Dendritic cell treated with granulocyte-macrophage colony-stimulating factor and Interleukin-4, amounts not matched to agents 40 ng/mL and 50 ng/mL, for 4 days (primary cell): ENCODE results near the gene FBH1.
"Not testable (repeated sequence)": the region's sequence is repeated elsewhere in the genome, so short reads cannot be mapped to it uniquely, and the experiment has no call there.

Experiments
- H3K27ac Mint-ChIP-seq: one replicate; pipeline ENCODE4 v1.8.0; 2022; ENCODE audit warnings: mild to moderate bottlenecking, mixed read lengths
- H3K27me3 Mint-ChIP-seq: one replicate; pipeline ENCODE4 v1.8.0; 2022; ENCODE audit warnings: mild to moderate bottlenecking, mixed read lengths
- H3K36me3 Mint-ChIP-seq: one replicate; pipeline ENCODE4 v1.8.0; 2022; ENCODE audit warnings: low read depth, mixed read lengths
- H3K4me1 Mint-ChIP-seq: one replicate; pipeline ENCODE4 v1.8.0; 2022; ENCODE audit warnings: low read depth, mixed read lengths
- H3K4me3 Mint-ChIP-seq: one replicate; pipeline ENCODE4 v1.8.0; 2022; ENCODE audit warnings: mild to moderate bottlenecking, moderate library complexity, mixed read lengths
- H3K9me3 Mint-ChIP-seq: one replicate; pipeline ENCODE4 v1.8.0; 2022; ENCODE audit warnings: mixed read lengths
- intact Hi-C: fragments of 100-400 bp; cut with micrococcal nuclease; formaldehyde crosslinking; loops from one replicate; pipeline ENCODE4 v1.15.0; 2022

Gene FBH1

GRCh38 chr10:5889624-5890451 is at the start of gene FBH1, which contains the start of gene ANKRD16:
TSS of gene FBH1 (plus strand) at chr10:5890243. CDS start at chr10:5890346, 103 bp downstream.
TSS of gene ANKRD16 (minus strand) at chr10:5889893. CDS start at chr10:5889354, 539 bp downstream.
- H3K4me1 Mint-ChIP-seq: peaks cover 32% of the 10 kb centered on the region
- H3K27me3 Mint-ChIP-seq: no peaks in the 10 kb centered on the region
- peak within 1 kb of the TSS; percentile 83 for H3K27ac Mint-ChIP-seq
- no peaks in the 10 kb centered on the region for H3K9me3 Mint-ChIP-seq
- intact Hi-C loops: loop anchor here (1.0 to 10.0 kb wide), 2 partner anchors 77 to 205 kb away; partner anchors contain the start of genes GDI2 and TASOR2
- peaks cover 46% of the 10 kb centered on the region for H3K36me3 Mint-ChIP-seq
- H3K4me3 Mint-ChIP-seq: peak within 1 kb of the TSS; percentile 85

GRCh38 chr10:5840314-5841307 is 49.4 kb upstream of the FBH1 start:
- Mint-ChIP-seq H3K9me3 (no peaks in the 10 kb centered on the region), H3K4me1 (peaks cover 5% of the 10 kb centered on the region), H3K27ac (no peak overlapping the region), H3K36me3 (no peaks in the 10 kb centered on the region), H3K27me3 (peaks cover 11% of the 10 kb centered on the region), H3K4me3 (no peak overlapping the region)
- intact Hi-C loops: no loop called here

- Mint-ChIP-seq H3K27ac (no peak overlapping the region), H3K4me3 (no peak overlapping the region), H3K4me1 (peaks cover 16% of the 10 kb centered on the region), H3K9me3 (no peaks in the 10 kb centered on the region), H3K27me3 (peaks cover 11% of the 10 kb centered on the region), H3K36me3 (no peaks in the 10 kb centered on the region)
- intact Hi-C loops: no loop called here
Measured at GRCh38 chr10:5841965-5842364, 48.1 kb upstream of the FBH1 start.

- H3K9me3 Mint-ChIP-seq: no peaks in the 10 kb centered on the region
- no peaks in the 10 kb centered on the region for H3K36me3 Mint-ChIP-seq
- intact Hi-C loops: no loop called here
- H3K27me3 Mint-ChIP-seq: peaks cover 9% of the 10 kb centered on the region
- peaks cover 16% of the 10 kb centered on the region for H3K4me1 Mint-ChIP-seq
- peak overlapping the region; percentile 20 for H3K27ac Mint-ChIP-seq
- H3K4me3 Mint-ChIP-seq: no peak overlapping the region
Measured at GRCh38 chr10:5843686-5844344, 46.2 kb upstream of the FBH1 start.

GRCh38 chr10:5844345-5845055 is 45.5 kb upstream of the FBH1 start:
- H3K27ac Mint-ChIP-seq: no peak overlapping the region
- no peaks in the 10 kb centered on the region for H3K9me3 Mint-ChIP-seq
- H3K4me1 Mint-ChIP-seq: peaks cover 16% of the 10 kb centered on the region
- intact Hi-C loops: no loop called here
- no peaks in the 10 kb centered on the region for H3K36me3 Mint-ChIP-seq
- peaks cover 9% of the 10 kb centered on the region for H3K27me3 Mint-ChIP-seq
- no peak overlapping the region for H3K4me3 Mint-ChIP-seq

GRCh38 chr10:5846667-5847066 is 43.4 kb upstream of the FBH1 start:
- H3K27me3 Mint-ChIP-seq, H3K4me3 Mint-ChIP-seq, H3K36me3 Mint-ChIP-seq, H3K27ac Mint-ChIP-seq, H3K9me3 Mint-ChIP-seq, intact Hi-C loops: not testable (repeated sequence)
- peaks cover 11% of the 10 kb centered on the region for H3K4me1 Mint-ChIP-seq

GRCh38 chr10:5854131-5854475 is 35.9 kb upstream of the FBH1 start:
- intact Hi-C loops: no loop called here
- no peaks in the 10 kb centered on the region for H3K36me3 Mint-ChIP-seq
- H3K27me3 Mint-ChIP-seq: peaks cover 1% of the 10 kb centered on the region
- H3K4me3 Mint-ChIP-seq: no peak overlapping the region
- H3K9me3 Mint-ChIP-seq: no peaks in the 10 kb centered on the region
- H3K4me1 Mint-ChIP-seq: peaks cover 24% of the 10 kb centered on the region
- H3K27ac Mint-ChIP-seq: no peak overlapping the region

GRCh38 chr10:5855979-5856700 is 33.9 kb upstream of the FBH1 start:
- H3K27ac Mint-ChIP-seq: no peak overlapping the region
- H3K4me3 Mint-ChIP-seq: no peak overlapping the region

GRCh38 chr10:5856701-5857004 is 33.4 kb upstream of the FBH1 start:
- Mint-ChIP-seq H3K27ac (no peak overlapping the region), H3K27me3 (peaks cover 1% of the 10 kb centered on the region), H3K36me3 (no peaks in the 10 kb centered on the region), H3K9me3 (no peaks in the 10 kb centered on the region), H3K4me3 (no peak overlapping the region), H3K4me1 (peaks cover 36% of the 10 kb centered on the region)
- intact Hi-C loops: no loop called here

More at GRCh38 chr10:5855979-5856700, 33.9 kb upstream of the FBH1 start:
- Mint-ChIP-seq H3K4me1 (peaks cover 36% of the 10 kb centered on the region), H3K36me3 (no peaks in the 10 kb centered on the region), H3K9me3 (no peaks in the 10 kb centered on the region), H3K27me3 (peaks cover 1% of the 10 kb centered on the region)
- intact Hi-C loops: no loop called here

GRCh38 chr10:5858811-5859210 is 31.2 kb upstream of the FBH1 start:
- Mint-ChIP-seq H3K4me3 (no peak overlapping the region), H3K9me3 (no peaks in the 10 kb centered on the region), H3K27ac (no peak overlapping the region), H3K27me3 (peaks cover 1% of the 10 kb centered on the region), H3K4me1 (peaks cover 30% of the 10 kb centered on the region), H3K36me3 (no peaks in the 10 kb centered on the region)
- intact Hi-C loops: no loop called here

GRCh38 chr10:5860066-5860465 is 30.0 kb upstream of the FBH1 start:
- Mint-ChIP-seq H3K27ac (peak overlapping the region; percentile 27), H3K4me3 (no peak overlapping the region), H3K27me3 (peaks cover 1% of the 10 kb centered on the region), H3K36me3 (no peaks in the 10 kb centered on the region), H3K4me1 (peaks cover 24% of the 10 kb centered on the region), H3K9me3 (no peaks in the 10 kb centered on the region)
- intact Hi-C loops: no loop called here

- Mint-ChIP-seq H3K36me3 (no peaks in the 10 kb centered on the region), H3K4me1 (peaks cover 33% of the 10 kb centered on the region), H3K9me3 (no peaks in the 10 kb centered on the region), H3K27me3 (no peaks in the 10 kb centered on the region), H3K4me3 (no peak overlapping the region), H3K27ac (peak overlapping the region; percentile 27)
- intact Hi-C loops: no loop called here
Measured at GRCh38 chr10:5862360-5862961, 27.6 kb upstream of the FBH1 start.
